HCT116 (cell line): ENCODE data around the gene ATP7B. TPM values are rescaled to one million over a fixed set of nuclear protein-coding genes. Genes with fewer than 3 reads are reported as not detected.

ENCODE experiments used
- ATAC-seq: fragments of 200-7000 bp; cut with Tn5 transposase; 2 replicates; pipeline ENCODE4 v1.9.1; 2020; ENCODE audit warnings: mild to moderate bottlenecking, moderate library complexity
- BruUV-seq: library from RNA; stranded (reverse); fragments of 400-500 nt; replicated peaks from 2 replicates; lab custom pipeline; 2021; lab: Mats Ljungman, UMichigan
- CTCF ChIA-PET: fragments of 300-600 bp; sonication (Branson Sonifier 250); formaldehyde crosslinking; loops from one replicate; lab custom pipeline; 2021; ENCODE audit warnings: antibody characterized with exemption; lab: Charles Lee
- POLR2A ChIA-PET: fragments of 300-600, 350-600 bp; sonication (Branson Sonifier 250); formaldehyde crosslinking; loops from one replicate; lab custom pipeline; 2021; ENCODE audit warnings: antibody characterized with exemption; lab: Charles Lee
- RAD21 ChIA-PET, 2 experiments: fragments of 300-600 bp; sonication (Branson Sonifier 250); formaldehyde crosslinking; loops; one replicate each; lab custom pipeline; 2023; ENCODE audit warnings: low total read pairs in 2 of 2; ENCODE audit not compliant: uncharacterized antibody in 2 of 2, unreplicated experiment in 2 of 2, low non-redundant PET in 1 of 2; lab: Charles Lee
- DNase-seq: peaks from one replicate; pipeline ENCODE4 v3.0.0-alpha.2; 2010; ENCODE audit warnings: low read depth, low spot score
- H2AFZ ChIP-seq: fragments of 200-600 bp; shearing (Covaris generic), sonication (generic); 2 replicates; pipeline ENCODE4 v1.6.1; 2017; ENCODE audit warnings: low read depth, mixed run types, mixed read lengths, antibody characterized with exemption, low read length; ENCODE audit not compliant: poor library complexity, severe bottlenecking
- H3K27ac ChIP-seq: 2 replicates; pipeline ENCODE4 v1.5.1; 2012; ENCODE audit warnings: low read depth, low read length
- H3K27me3 ChIP-seq: fragments of 200-600 bp; sonication (generic); 2 replicates; pipeline ENCODE4 v1.6.1; 2016; ENCODE audit warnings: mixed run types, low read length, mixed read lengths; ENCODE audit not compliant: insufficient read depth
- H3K36me3 ChIP-seq, 2 experiments: fragments of 200-500 bp in 1 of 2; fragments of 200-600 bp in 1 of 2; sonication (Bioruptor generic) in 1 of 2; sonication (generic) in 1 of 2; 2 replicates each; pipeline versions ENCODE4 v1.5.1 to v1.6.1; 2014 to 2016; ENCODE audit warnings: low read length in 2 of 2, inconsistent platforms in 1 of 2, mixed read lengths in 1 of 2, mixed run types in 1 of 2; ENCODE audit not compliant: insufficient read depth in 2 of 2, control insufficient read depth in 1 of 2
- H3K4me1 ChIP-seq, 2 experiments: fragments of 200-600 bp in 1 of 2; sonication (generic) in 1 of 2; 2 replicates each; pipeline versions ENCODE4 v1.5.1 to v1.6.1; 2012 to 2017; ENCODE audit warnings: low read length in 2 of 2, inconsistent platforms in 1 of 2, mild to moderate bottlenecking in 1 of 2, mixed read lengths in 1 of 2, mixed run types in 1 of 2, moderate library complexity in 1 of 2; ENCODE audit not compliant: insufficient read depth in 2 of 2, control insufficient read depth in 1 of 2
- H3K4me2 ChIP-seq: fragments of 200-600 bp; sonication (generic); 2 replicates; pipeline ENCODE4 v1.6.1; 2017; ENCODE audit warnings: mixed run types, low read length, mixed read lengths
- H3K4me3 ChIP-seq, 2 experiments: fragments of 200-600 bp in 1 of 2; sonication (generic) in 1 of 2; replicated peaks in 1 of 2; 2 replicates each; pipeline ENCODE4 v1.5.1; 2011 to 2016; ENCODE audit warnings: low read length in 2 of 2, control low read depth in 1 of 2, low read depth in 1 of 2, mild to moderate bottlenecking in 1 of 2, mixed read lengths in 1 of 2, mixed run types in 1 of 2
- H3K79me2 ChIP-seq: fragments of 200-600 bp; sonication (generic); 2 replicates; pipeline ENCODE4 v1.6.1; 2017; ENCODE audit warnings: mild to moderate bottlenecking, mixed run types, low read length, moderate library complexity, mixed read lengths; ENCODE audit not compliant: insufficient read depth
- H3K9ac ChIP-seq: fragments of 200-600 bp; sonication (generic); 2 replicates; pipeline ENCODE4 v1.6.1; 2016; ENCODE audit warnings: low read length, mixed read lengths
- H3K9me2 ChIP-seq: fragments of 200-600 bp; sonication (generic), shearing (Covaris generic); 2 replicates; pipeline ENCODE4 v1.6.1; 2017; ENCODE audit warnings: mixed run types, mild to moderate bottlenecking, moderate library complexity; ENCODE audit not compliant: insufficient read depth
- H3K9me3 ChIP-seq, 2 experiments: fragments of 200-500 bp in 1 of 2; fragments of 200-600 bp in 1 of 2; sonication (Bioruptor generic) in 1 of 2; sonication (generic) in 1 of 2; 2 replicates each; pipeline ENCODE4 v1.6.1; 2014 to 2017; ENCODE audit warnings: low read length in 2 of 2, mixed read lengths in 2 of 2, inconsistent platforms in 1 of 2, low read depth in 1 of 2, mild to moderate bottlenecking in 1 of 2, mixed run types in 1 of 2, moderate library complexity in 1 of 2; ENCODE audit not compliant: control insufficient read depth in 1 of 2, insufficient read depth in 1 of 2
- H4K20me1 ChIP-seq: fragments of 200-600 bp; sonication (generic), shearing (Covaris generic); 2 replicates; pipeline ENCODE4 v1.6.1; 2017; ENCODE audit warnings: mixed run types, mild to moderate bottlenecking, moderate library complexity; ENCODE audit not compliant: insufficient read depth
- ELF1 ChIP-seq: IDR thresholded peaks from 2 replicates; pipeline ENCODE4 v1.6.1; 2012; ENCODE audit warnings: low read depth, borderline replicate concordance
- EZH2phosphoT487 ChIP-seq: fragments of 200-600 bp; IDR thresholded peaks from 2 replicates; pipeline ENCODE4 v1.6.1; 2018; ENCODE audit warnings: antibody characterized with exemption, borderline replicate concordance
- FOSL1 ChIP-seq: IDR thresholded peaks from 2 replicates; pipeline ENCODE4 v1.6.1; 2012; ENCODE audit warnings: low read depth
- POLR2AphosphoS5 ChIP-seq: IDR thresholded peaks from 2 replicates; pipeline ENCODE4 v1.6.1; 2011; ENCODE audit warnings: mild to moderate bottlenecking, low read depth, low read length, moderate library complexity
- RAD21 ChIP-seq: IDR thresholded peaks from 2 replicates; pipeline ENCODE4 v1.6.1; 2012; ENCODE audit warnings: low read depth, mild to moderate bottlenecking
- REST ChIP-seq: IDR thresholded peaks from 2 replicates; pipeline ENCODE4 v1.6.1; 2012; ENCODE audit warnings: low read depth
- SIN3A ChIP-seq: IDR thresholded peaks from 2 replicates; pipeline ENCODE4 v1.6.1; 2012; ENCODE audit warnings: low read depth
- SP1 ChIP-seq: IDR thresholded peaks from 2 replicates; pipeline ENCODE4 v1.6.1; 2012; ENCODE audit warnings: low read depth
- ZFX ChIP-seq: fragments of 450-650 bp; IDR thresholded peaks from 2 replicates; pipeline ENCODE4 v1.6.1; 2017
- intact Hi-C: fragments of 100-400 bp; cut with micrococcal nuclease; formaldehyde crosslinking; loops from 2 replicates; pipeline ENCODE4 v1.10.0; 2022
- total RNA-seq: library from RNA; stranded (reverse); gene quantifications from one replicate; pipeline ENCODE4 v1.2.1, GENCODE V29; 2021; ENCODE audit not compliant: unreplicated experiment

Gene ATP7B
- total RNA-seq, 1 experiment from 2014 or later, result 10.3 TPM

DNA sequence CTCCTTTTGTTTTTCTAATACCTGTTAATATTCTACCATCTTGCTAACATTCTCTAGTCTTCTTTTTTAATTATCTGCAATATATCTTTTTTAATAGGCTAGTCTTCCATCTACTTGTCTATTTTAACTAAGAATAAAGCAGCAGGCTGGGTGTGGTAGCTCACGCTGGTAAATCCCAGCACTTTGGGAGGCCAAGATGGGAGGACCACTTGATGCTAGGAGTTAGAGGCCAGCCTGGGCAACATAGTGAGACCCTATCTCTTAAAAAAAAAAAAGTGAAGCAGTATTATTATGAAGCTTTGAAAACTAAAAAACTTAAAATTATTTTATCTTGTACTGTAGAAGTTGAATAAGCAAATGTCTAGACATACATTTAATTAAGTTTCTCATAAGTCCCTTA, 16.6 kb upstream of the ATP7B start:
- Histone ChIP-seq H3K4me2 (no peak overlapping the region), H3K4me1 (no peaks in the 10 kb centered on the region), H3K27ac (no peak overlapping the region), H4K20me1 (no peaks in the 10 kb centered on the region), H3K36me3 (peaks cover 12 to 15% of the 10 kb centered on the region in 2 experiments; a peak in 3 of 4 replicates), H3K79me2 (peaks cover 7% of the 10 kb centered on the region; the same call in 1 of the 2 replicates), H3K9ac (no peak overlapping the region), H3K4me3 (no peak overlapping the region), H3K9me3 (no peaks in the 10 kb centered on the region), H3K9me2 (no peaks in the 10 kb centered on the region), H2AFZ (no peak overlapping the region), H3K27me3 (no peaks in the 10 kb centered on the region)
- ATAC-seq (no peak), DNase-seq (no peak)
- TF ChIP-seq FOSL1, result no peak
- no peak for TF ChIP-seq SP1
- TF ChIP-seq RAD21, result no peak
- TF ChIP-seq POLR2AphosphoS5, result no peak
- TF ChIP-seq EZH2phosphoT487, result no peak
- no peak for TF ChIP-seq ELF1
- no peak for TF ChIP-seq SIN3A
- TF ChIP-seq ZFX, result no peak
- TF ChIP-seq REST, result no peak
- RAD21 ChIA-PET, result no interaction called here
- POLR2A ChIA-PET, result no interaction called here
- no TSS peak for BruUV-seq
- intact Hi-C loops, result no loop called here
- CTCF ChIA-PET, result no interaction called here
